Activated CD4-positive, CD25-positive, alpha-beta regulatory T cell treated with anti-CD3 and anti-CD28 coated beads, Interleukin-2, amount 50 U/mL, for 24 hours (primary cell): ENCODE data around the gene DBN1.

ENCODE experiments used
- ATAC-seq, 2 donors: fragments of 150-1000 bp; cut with Tn5 transposase; one replicate each; pipeline ENCODE4 v1.10.0; 2021; ENCODE audit warnings: mild to moderate bottlenecking in 1 of 2, moderate library complexity in 1 of 2

The DBN1 gene

DNA sequence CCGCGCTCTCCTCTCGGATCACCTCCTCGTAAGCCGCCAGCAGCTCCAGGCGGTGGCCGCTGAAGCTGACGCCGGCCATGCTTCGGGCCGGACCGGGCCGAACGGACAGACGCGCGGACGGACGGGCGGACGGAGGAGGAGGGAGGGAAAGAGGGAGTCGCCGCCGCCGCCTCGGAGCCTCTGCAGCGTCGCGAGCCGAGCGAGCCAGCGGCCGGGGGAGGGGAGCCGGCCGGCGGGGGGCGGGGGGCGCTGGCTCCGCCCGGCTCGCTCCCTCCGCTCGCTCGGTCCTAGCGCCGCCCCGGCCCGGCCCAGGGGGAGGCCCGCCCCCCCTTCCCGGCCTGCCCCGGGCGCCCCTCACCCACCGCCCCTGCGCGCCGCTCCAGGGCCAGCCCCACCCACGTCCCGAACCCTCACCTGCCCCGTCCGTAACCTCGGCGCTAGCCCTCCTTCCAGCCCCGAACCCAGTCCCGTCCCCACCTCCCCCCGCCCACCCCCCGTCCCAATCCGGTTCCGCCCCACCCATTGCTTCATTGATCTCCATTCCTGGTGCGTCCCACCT is at the start of gene DBN1:
Gene DBN1 (minus strand): TSS at position 192 of the 559 bp plus-strand sequence. CDS start 113 bp downstream, at position 79.
- ATAC-seq: peak; percentile 14 to 46

DNA sequence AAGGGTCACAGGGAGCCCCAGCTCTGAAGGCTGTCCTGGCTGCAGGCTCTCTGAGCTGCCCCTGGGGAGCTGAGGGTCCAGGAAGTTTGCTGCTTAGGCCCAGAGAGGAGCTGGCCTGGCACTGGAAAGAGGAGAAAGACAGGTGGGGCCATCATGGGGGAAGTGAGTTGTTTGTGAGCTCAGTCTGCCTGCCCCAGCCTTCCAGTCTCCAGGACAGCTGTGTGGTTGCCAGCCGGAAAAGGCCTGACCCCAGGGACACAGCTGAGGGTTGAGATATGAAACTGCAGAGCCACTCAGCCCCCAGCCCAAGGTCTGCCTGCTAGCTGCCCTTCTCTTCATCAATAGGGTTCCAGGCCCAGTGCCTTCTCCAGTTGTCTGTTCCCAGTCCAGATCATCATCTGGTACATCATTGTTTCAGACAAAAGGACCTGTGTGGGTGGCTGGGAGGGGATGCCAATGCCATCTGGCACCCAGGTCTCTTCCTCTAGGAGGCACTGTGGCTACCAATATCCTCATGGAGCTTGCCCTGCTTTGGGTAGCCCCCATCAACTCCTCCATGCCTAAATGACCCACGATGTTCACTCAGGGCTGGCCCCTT is 47.6 kb upstream of the DBN1 start:
- ATAC-seq: no peak

DNA sequence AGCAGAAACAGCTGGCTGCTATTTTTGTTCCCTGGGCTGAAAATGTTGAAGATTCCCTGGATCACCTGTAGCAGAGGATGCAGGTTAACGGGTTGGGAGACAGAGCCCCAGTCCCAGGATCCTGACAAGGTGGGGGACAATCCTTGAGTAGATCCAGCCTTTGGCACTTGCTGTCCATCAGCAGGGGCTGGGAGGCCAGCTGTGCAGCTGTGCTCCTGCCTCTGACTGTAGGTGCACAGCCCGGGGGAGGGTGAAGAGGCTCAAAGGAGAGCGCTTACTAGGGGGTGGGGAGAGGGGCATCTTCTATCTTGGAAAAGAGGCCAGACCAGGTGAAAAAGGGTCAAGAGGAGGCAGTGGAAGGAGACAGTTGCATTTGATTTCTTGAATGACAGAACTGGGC is 46.8 kb upstream of the DBN1 start:
- no peak for ATAC-seq

DNA sequence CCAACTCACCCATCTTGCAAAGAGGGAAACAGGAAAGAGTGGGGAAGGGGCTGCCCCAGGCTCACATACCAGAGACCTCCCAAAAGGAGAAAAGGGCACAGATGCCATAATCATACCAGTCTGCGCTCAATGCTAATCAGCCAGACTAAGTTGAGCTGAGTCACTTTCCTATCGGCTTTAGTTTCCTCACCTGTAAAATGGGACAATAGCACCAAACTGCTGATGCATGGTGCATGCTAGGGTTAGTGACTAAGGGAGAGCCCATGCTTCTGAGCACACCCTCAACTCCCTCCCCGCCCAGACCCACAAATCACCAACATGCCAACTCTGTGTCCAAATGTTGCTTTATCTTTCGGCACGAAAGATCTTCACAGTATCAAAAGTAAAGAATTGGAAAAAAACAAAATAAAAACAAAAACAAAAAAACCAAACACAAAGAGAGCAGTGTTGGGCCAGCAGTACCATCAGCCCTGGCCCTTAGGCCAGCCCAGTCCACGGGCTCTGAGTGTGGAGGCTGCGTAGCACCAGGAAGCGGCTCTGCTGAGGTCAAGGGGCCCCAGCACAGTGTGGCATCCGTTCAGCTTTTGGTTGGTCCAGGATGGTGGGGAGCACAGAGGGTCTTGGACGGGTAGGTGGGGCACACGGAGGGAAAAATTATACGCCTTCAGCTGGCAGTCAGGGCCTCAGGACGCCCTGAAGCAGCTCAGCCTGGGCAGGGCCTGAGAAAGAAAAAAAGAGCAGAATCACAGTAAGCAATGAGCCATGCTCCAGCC is 46.2 kb upstream of the DBN1 start:
- no peak for ATAC-seq

- ATAC-seq: peak; percentile 85 to 86
Measured at GRCh38 chr5:177516601-177517568, 43.5 kb upstream of the DBN1 start, which contains the start of gene DDX41. Gene DDX41 (minus strand): TSS chr5:177516961. CDS start chr5:177516945, 16 bp downstream.

DNA sequence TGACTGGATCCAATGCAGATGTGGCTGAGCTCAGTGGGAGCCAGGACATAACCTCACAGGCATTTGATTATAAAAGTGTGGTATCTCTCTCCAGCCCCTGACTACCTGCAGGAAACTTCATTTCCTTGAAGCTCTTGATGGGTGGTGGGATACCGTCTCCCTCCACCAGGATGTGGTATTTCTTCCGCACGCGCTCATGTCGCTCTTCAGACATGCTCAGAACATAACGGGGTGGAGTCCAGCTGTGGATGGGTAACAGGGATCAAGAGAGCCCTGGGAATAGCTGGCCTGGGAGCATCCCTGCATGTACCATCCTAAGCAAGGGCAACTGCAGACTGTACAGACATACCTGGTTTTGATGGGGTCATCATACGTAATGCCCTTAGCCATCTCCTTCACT is 42.1 kb upstream of the DBN1 start:
- ATAC-seq: no peak

DNA sequence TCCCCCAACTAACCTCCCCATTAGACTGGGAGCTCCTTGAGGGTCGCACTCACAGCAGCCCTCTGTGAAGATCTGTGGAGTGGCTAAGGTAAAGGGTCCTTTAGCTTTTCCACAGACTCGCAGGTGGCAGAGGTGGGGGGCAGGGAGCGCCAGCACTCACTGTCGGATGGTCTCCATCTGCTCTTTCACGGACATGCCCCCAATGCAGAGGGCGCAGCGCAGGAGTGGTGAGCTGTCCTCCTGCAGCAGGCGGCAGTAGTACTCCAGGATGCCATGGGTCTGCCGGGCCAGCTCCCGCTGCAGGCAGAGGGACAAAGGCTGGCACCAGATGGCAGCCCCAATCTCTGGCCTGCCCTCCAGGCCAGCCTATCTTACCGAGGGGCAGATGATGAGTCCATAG is 41.1 kb upstream of the DBN1 start:
- no peak for ATAC-seq

- no peak for ATAC-seq
Measured at GRCh38 chr5:177513500-177513899, 40.1 kb upstream of the DBN1 start.

GRCh38 chr5:177512736-177513380 is 39.4 kb upstream of the DBN1 start:
- ATAC-seq: no peak

DNA sequence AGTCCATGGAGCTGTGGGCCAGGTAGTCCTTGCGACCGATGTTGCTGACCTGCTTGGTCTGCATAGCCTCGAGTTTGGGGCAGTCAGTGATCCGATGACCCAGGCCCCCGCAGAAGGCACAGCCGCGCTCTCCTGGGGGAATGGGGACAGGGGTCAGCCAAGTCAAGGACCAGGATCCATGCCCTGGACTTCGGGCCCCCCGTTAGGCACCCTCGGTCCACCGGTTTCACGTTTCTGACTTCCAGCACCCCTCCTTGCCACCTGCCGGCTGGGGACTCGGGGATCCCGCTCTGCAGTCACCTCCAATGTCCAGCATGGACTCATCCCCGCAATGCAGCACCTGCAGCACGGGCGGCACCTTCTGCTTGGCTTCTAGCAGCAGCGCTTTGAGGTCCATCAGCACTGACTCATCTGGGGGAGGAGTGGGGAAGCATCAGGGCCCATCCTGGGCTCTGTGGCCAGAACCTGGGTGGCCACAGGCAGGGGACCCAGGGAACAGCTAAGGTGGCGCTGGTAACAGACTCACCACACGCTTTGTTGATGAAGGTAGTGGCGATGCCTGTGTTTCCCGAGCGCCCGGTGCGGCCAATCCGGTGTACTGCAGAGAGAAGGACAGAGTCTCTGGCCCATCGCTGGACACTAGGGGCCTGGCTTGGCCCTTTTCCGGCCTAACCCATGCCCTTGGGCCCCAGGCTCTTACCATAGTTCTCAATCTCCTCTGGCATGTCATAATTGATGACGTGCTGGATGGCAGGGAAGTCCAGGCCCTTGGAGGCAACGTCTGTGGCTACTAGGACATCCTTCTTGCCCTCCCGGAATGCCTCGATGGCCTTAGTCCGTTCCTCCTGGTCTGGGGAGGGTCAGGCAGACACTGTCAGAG is 38.6 kb upstream of the DBN1 start:
- ATAC-seq: no peak

GRCh38 chr5:177511181-177511580 is 37.7 kb upstream of the DBN1 start:
- no peak for ATAC-seq

DNA sequence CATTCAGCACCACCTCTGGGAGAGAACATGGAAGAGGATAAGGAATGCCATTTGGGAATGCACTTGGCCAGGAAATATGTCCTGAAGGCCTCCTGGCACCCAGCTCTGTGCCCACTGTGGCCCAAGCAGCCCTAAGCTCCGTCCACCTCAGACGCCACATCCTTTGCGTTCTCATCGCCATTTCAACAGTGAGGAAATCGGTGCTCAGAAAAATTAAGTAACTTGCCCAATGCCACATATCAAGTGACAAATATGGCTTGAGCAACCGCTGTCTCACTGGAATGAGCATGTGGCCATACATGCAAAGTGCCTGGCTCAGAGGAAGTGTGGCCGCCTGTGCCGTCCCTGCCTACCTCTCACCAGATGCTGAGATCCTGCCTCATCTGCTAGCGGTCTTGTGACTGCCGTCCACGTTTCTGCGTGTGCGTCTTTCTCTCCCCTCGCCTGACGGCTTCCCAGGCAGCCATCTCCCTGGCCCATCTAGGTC is 37.2 kb upstream of the DBN1 start:
- ATAC-seq: no peak

DNA sequence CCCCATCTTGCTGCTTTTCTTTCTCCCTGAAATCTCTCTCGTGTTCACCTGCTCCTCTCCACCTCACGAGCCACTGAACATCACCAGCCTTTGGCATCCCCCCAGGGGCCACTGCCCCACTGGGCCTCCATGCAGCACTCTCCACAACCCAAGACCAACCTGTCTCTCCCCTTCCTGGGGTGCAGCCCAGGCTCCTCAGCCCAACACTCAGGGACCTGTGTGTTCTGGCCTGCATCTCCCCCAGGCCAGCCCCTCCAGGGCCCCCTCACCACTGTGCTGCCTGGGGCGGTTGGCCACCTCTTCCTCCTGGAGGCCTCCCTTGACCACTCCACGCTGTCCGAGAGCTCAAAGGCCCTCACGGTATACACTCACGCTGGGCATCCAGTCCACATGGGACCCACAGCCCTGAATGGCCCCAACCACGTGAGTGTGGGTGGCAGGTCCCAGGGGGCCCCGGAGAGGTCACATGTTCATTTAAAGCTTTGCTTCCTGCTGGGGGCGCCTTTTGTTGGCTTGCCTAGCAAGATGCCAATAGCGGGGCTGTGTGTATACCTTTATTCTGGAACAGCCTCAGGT is 36.6 kb upstream of the DBN1 start:
- ATAC-seq: peak in 1 of 2 donors; percentile 36

- ATAC-seq: peak in 1 of 2 donors; percentile 7
Measured at GRCh38 chr5:177509381-177509951, 36.0 kb upstream of the DBN1 start, which contains the start of gene DOK3. Gene DOK3 (minus strand): TSS chr5:177509826. CDS start chr5:177509540, 286 bp downstream.

DNA sequence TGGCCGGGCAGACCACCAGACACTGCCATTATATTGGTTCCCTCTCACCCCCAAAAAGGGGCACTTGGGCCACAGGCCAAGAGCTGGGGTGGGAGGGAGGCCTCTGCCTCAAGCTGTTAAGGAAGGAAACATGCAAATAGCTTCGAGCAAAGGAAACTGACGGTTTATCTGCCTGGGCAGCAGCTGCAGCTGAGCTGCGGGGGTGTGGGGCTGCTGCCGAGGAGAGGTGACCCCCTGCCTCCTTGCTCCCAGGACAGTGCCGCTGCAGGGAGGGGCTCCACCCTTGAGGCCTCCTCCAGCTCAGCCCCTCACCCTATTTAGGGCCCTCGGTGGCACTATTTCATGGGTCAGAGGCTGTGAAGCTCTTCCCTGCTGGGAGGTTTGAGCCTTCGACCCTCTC is 35.4 kb upstream of the DBN1 start:
- no peak for ATAC-seq

- ATAC-seq: no peak
Measured at GRCh38 chr5:177508221-177508611, 34.8 kb upstream of the DBN1 start.

DNA sequence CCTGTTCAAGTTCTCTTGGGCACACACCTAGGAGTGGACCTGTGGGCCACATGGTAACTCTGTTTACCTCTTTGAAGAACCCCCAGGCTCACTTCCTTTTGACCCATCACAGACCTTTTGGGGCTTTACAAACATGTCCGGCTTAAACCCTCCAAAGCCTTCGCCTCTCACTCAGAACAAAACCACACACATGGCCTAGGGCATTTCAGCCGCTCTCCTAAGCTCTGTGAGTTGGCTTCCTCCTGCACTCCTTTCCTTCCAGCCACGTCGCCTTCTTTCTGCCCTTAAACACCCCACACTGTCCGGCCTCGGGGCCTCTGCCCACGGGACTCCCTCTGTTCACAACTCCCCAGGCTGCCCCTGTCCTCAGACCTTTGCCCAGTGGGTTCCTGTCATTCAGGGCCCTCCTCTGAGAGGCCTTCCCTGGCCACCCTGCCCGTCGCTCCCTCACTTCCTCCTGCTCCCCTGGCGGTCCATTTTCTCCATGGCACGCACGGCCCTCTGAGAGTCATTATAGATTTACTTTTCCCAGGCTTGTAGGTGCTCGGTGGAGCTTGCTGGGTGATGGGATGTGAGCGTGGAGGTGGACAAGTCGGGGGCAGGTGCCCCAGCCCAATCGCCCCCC is 34.3 kb upstream of the DBN1 start:
- ATAC-seq: no peak

- ATAC-seq: no peak
Measured at GRCh38 chr5:177507165-177507564, 33.7 kb upstream of the DBN1 start.

DNA sequence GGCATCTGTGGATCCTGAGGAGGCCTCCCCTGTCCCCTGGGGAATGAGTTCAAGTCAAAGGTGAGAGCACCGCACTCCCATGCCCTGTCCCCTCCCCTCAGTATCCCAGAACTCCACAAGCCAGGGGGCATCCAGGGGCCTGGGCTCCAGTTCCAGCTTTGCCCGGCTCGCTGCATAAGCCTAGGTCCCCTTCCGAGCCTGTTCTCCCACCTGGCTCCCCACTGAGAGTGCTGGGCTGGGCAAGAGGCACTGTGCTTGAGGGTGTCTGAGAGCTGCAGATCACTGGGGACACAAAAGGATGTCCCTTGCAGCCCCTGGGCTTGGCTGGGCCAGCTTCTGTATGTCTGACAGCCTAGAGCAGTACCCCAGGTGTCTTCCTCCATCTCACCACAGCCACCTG is 31.6 kb upstream of the DBN1 start:
- no peak for ATAC-seq
